IPS-NIHi7 (cell line): Measurements from ENCODE around the gene MFN2.
"Not testable (repeated sequence)": the region's sequence is repeated elsewhere in the genome, so short reads cannot be mapped to it uniquely, and the experiment has no call there.

Source experiments
- DNase-seq: peaks from one replicate; pipeline ENCODE4 v3.0.0; 2012; ENCODE audit warnings: mixed read lengths; ENCODE audit errors: extremely low spot score

Gene MFN2

GRCh38 chr1:11979851-11980675, at the start of gene MFN2:
Gene MFN2, plus strand, starts transcription at chr1:11980444. Its CDS starts 8,725 bp downstream, at chr1:11989169.
- peak; percentile 100 for DNase-seq

DNA sequence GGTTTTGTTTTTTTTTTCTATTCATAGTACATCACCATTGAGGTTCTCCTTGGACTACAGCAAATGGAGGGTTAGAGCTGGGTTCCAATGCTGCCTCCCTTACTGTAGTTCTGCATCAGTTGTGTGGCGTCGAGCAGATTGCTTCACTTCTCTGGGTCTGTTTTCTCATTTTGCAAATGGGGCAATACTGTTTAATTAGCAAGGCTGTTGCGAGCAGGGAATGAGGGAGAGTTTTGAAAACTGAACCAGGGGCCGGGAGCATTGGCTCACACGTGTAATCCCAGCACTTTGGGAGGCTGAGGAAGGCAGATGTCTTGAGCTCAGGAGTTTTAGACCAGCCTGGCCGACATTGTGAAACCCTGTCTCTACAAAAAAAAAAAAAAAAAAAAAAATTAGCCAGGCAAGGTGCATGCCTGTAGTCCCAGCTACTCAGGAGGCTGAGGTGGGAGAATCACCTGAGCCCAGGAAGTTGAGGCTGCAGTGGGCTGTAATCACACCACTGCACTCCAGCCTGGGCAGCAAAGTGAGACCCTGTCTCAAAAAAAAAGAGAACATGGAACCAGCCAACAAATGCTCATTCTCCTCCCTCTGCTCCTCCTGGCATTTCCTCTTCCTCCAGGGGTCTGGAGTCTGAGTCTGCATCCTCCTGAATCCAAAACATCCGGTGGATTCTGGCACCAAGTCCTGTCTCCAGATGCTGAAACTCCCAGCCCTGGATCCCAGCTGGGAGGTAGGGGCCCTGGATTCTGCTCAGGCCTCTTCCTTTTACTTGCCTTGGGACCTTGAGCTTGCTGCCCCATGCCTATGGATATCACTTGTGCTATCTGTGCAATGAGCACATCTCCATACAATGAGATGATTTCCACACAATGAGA, 49.4 kb upstream of the MFN2 start:
- no peak for DNase-seq

- no peak for DNase-seq
Measured at GRCh38 chr1:11931845-11932244, 48.4 kb upstream of the MFN2 start.

DNA sequence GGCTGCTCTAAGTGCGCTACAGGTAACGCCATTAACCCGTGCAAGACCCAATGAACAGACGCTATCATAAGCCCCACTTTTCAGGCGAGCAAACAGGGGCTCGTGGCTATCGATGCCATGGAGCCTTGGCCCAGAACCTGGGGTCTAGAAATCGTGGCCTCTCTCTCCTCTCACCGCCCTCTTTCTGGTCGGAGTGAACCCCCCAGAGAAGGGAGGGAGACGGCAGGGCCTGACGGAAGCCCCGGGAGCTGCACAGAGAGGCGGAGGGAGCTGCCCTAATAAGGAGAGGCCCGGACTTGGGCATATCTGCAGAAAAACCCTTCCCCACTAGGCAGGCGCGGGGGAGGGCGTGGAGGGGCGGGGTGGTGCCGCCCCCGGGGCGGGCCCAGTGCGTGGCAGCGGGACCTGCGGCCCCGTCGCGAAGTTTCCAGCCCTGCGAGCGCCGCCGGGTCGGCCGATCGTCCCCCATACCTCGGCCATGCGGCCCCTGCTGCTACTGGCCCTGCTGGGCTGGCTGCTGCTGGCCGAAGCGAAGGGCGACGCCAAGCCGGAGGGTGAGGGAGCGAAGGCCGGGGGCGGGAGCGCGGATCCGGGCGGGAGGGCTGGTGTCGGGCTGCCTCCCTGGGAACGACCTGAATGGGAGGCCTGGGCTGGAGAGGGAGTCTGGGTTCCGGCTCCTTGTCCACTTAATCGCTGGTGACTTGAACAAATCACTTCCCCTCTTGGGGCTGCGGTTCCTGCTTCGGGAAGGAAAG, 45.8 kb upstream of the MFN2 start, which contains the start of gene PLOD1:
Gene PLOD1, plus strand, starts transcription at position 416 of the 755 bp plus-strand sequence. Its CDS starts 63 bp downstream, at position 479.
- DNase-seq = peak; percentile 86

- DNase-seq = no peak
Measured at GRCh38 chr1:11935057-11935412, 45.2 kb upstream of the MFN2 start.

DNA sequence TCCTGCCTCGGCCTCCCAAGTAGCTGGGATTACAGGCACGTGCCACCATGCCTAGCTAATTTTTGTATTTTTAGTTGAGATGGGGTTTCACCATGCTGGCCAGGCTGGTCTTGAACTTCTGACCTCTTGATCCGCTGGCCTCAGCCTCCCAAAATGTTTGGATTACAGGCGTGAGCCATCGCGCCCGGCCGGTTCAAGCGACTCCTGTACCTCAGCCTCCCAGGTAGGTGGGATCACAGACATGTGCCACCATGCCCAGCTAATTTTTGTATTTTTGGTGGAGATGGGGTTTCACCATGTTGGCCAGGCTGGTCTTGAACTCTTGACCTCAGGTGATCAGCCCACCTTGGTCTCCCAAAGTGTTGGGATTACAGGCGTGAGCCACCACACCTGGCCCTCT, 44.5 kb upstream of the MFN2 start:
- DNase-seq = not testable (repeated sequence)

DNA sequence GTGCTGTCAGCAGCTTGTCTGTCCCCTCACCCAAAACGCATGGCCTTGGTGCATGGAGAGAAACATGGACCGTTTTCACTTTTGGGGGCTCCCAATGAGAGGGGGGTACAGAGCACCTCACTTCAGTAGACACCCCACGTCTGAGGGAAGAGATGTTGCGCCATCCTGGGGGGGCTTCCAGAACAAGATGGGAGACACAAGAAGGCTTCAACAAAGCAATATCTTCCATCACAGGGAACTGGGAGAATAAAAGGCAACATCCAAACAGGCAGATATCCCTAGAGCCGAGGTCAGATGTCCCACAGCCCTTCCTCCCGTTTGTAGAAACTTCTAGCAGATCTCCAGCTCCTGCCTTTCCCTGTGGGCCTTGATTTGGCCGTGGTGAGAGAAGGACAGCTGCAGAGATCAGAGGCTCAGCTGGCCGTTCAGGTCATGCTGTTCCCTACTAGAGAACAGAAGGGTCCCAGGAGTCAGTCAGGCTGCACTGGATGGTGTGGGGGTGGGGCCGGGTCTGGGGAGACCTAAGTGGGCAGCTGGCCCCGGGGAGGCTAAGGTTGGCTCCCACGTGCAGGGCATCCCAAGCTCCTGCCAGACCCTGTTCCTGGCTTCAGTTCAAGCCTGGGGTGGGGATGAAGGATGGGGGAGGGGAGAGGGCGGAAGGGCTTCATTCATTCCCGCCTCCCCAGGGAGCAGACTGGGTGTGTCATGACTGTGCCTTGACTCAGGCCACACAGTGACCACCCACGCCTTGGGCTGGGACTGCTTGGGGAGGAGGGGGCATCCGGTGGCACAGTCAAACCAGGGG, 41.3 kb upstream of the MFN2 start:
- DNase-seq = no peak

DNA sequence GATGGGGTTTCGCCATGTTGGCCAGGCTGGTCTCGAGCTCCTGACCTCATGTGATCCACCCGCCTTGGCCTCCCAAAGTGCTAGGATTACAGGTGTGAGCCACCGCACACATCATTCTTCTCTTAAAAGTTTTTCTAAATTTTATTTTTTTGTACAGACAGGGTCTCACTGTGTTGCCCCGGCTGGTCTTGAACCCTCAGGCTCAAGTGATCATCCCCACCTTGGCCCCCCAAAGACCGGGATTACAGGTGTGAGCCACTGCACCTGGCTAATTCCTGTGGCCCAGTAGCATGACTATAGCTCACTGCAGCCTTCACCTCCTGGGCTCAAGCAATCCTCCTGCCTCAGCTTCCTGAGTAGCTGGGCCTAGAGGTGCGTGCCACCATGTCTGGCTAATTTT, 40.5 kb upstream of the MFN2 start:
- not testable (repeated sequence) for DNase-seq

- DNase-seq = no peak
Measured at GRCh38 chr1:11940260-11940921, 39.9 kb upstream of the MFN2 start.

GRCh38 chr1:11942280-11942679, 38.0 kb upstream of the MFN2 start:
- no peak for DNase-seq

- no peak for DNase-seq
Measured at GRCh38 chr1:11943619-11944018, 36.6 kb upstream of the MFN2 start.

DNA sequence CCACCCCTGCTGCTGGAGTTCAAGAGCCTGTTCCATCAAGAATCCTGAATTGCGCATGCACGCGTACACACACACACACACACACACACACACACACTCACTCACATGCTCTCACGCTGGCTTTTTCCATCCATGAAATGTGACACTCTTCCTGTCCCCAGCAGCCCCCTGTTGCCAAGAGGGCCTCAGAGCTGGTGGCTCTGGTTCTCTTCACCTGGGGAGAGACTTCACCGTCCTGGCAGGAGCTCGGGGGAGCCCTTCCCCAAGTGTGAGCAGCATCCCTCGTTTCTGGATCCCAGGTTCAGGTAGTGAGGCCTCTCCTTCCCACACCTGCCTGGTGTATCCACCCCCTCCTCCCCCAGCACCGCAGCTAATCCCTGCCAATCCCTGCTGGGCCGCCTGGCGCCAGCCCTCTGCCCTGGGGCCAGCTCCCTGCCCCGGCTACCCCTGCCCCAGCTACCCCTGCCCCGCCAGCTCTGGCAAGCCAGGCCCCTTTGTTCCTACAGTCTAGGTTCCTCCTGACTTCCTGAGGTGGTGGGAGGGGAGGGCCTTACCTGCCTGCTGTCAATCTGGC, 35.8 kb upstream of the MFN2 start:
- DNase-seq = peak; percentile 66

DNA sequence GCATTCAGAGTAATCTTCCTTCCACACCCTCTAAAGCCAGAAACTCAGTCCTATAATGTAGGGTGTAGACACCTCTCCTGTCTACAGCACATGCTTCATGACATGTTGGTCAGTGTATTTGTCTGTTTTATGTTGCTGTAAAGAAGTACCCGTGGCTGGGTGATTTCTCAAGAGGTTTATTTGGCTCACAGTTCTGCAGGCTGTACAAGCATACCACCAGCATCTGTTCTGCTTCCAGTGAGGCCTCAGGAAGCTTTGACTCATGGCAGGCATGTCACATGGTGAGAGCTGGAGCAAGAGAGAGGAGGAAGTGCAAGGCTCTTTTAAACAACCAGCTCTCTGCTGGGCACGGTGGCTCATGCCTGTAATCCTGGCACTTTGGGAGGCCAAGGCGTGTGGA, 33.6 kb upstream of the MFN2 start:
- no peak for DNase-seq

- DNase-seq = peak; percentile 47
Measured at GRCh38 chr1:11948822-11949458, 31.3 kb upstream of the MFN2 start.

- DNase-seq = no peak
Measured at GRCh38 chr1:11951901-11952300, 28.3 kb upstream of the MFN2 start.

- DNase-seq = no peak
Measured at GRCh38 chr1:11952455-11953109, 27.7 kb upstream of the MFN2 start.

DNA sequence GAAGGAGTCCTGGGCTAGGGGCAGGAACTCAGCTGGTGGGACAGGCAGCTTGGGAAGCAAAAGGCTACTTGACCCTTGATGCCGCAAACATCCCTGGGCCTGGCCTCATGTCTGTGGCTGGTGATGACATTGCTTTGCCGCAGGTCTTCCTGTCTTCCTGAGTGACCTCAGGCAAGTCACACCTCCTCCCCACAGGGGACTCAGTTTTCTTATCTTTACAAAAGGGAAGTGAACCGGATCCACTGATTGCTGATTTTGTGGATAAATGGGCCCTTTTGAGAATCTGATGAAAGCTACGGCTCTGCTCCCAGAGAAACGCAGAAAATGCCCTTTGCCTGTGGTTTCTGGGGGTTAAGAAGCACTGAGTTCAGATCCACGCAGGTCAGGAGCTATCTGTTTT, 25.0 kb upstream of the MFN2 start:
- no peak for DNase-seq

DNA sequence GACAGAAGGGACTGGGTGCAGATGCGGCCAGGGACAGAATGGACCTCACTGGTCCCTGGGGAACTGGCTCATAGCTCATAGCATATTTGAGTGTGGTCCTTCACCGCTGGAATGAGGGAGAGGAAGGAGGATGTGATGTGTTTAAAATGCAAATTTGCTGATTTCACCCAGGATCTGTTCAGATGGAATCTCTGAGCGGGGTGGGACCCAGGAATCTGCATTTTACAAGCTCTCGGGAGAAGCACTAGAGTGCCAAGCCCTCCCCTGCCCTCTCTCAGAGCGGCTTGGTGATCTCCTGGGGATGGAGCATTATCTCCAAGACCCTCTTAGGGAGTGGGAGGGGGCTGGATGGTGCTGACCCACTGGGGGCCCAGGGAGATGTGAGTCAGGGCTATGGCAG, 22.8 kb upstream of the MFN2 start:
- no peak for DNase-seq

GRCh38 chr1:11957897-11958296, 22.3 kb upstream of the MFN2 start:
- DNase-seq = no peak
